Suprapubic skin (tissue), 4 donors: Measurements from ENCODE around the gene COL23A1. TPM values are rescaled to one million over a fixed set of nuclear protein-coding genes. Genes with fewer than 3 reads are reported as not detected.
A peak's percentile ranks its signal among the peaks of the same experiment; 100 is the strongest.

ENCODE experiments used
- DNase-seq, 2 donors: peaks; one replicate each; pipeline ENCODE4 v3.0.0-alpha.2; 2019; ENCODE audit warnings: low spot score in 2 of 2
- H3K27ac ChIP-seq: fragments of 200-600 bp; sonication (generic); one replicate; pipeline ENCODE4 v1.5.1; 2019
- H3K27me3 ChIP-seq: fragments of 200-600 bp; sonication (generic); one replicate; pipeline ENCODE4 v1.5.1; 2019
- H3K36me3 ChIP-seq: fragments of 200-600 bp; sonication (generic); one replicate; pipeline ENCODE4 v1.5.1; 2019
- H3K4me1 ChIP-seq: fragments of 200-600 bp; sonication (generic); one replicate; pipeline ENCODE4 v1.5.1; 2019
- H3K4me3 ChIP-seq: fragments of 200-600 bp; sonication (generic); one replicate; pipeline ENCODE4 v1.5.1; 2019; ENCODE audit warnings: mild to moderate bottlenecking
- H3K9me3 ChIP-seq: fragments of 200-600 bp; sonication (generic); one replicate; pipeline ENCODE4 v1.5.1; 2019
- CTCF ChIP-seq, 2 donors: fragments of 200-600 bp in 1 of 2; fragments of 450-650 bp in 1 of 2; sonication (generic) in 1 of 2; IDR thresholded peaks; one replicate each; pipeline ENCODE4 v1.5.1; 2016 to 2019; ENCODE audit warnings: antibody characterized with exemption in 2 of 2, mild to moderate bottlenecking in 1 of 2, moderate library complexity in 1 of 2
- EP300 ChIP-seq: sonication (generic); formaldehyde crosslinking; IDR thresholded peaks from one replicate; pipeline ENCODE4 v1.6.1; 2017; ENCODE audit warnings: antibody characterized with exemption
- POLR2A ChIP-seq, 2 donors: fragments of 450-650 bp; IDR thresholded peaks; one replicate each; pipeline ENCODE4 v1.6.1; 2017; ENCODE audit warnings: antibody characterized with exemption in 2 of 2, mild to moderate bottlenecking in 2 of 2, moderate library complexity in 2 of 2
- POLR2AphosphoS5 ChIP-seq, 3 donors: sonication (generic); formaldehyde crosslinking; IDR thresholded peaks; one replicate each; pipeline ENCODE4 v1.6.1; 2017; ENCODE audit warnings: antibody characterized with exemption in 3 of 3
- WGBS: methylation state at CpG from one replicate; pipeline ENCODE4 v1.1.5; 2018; 5-methylcytosine and 5-hydroxymethylcytosine counted together
- total RNA-seq, 4 donors: library from RNA; depleted of rRNA; stranded (reverse); fragments of >200 nt; gene quantifications; one replicate each; pipeline ENCODE4 v1.1.0, GENCODE V29; 2016

COL23A1 gene
- total RNA-seq, 4 donors from 2014 or later = 1.6 to 4.4 (median 3.4) TPM

GRCh38 chr5:178309271-178310013 lies 280.8 kb downstream of the COL23A1 start:
- WGBS = 79% methylated on average over 18 of the region's 18 CpGs
- Histone ChIP-seq H3K9me3 (no peaks in the 10 kb centered on the region), H3K27ac (no peak overlapping the region), H3K4me1 (peaks cover 8% of the 10 kb centered on the region), H3K4me3 (no peak overlapping the region), H3K27me3 (peaks cover 6% of the 10 kb centered on the region), H3K36me3 (no peaks in the 10 kb centered on the region)
- TF ChIP-seq CTCF (IDR thresholded peaks at IDR 0.05) (no peak), POLR2A (IDR thresholded peaks at IDR 0.05) (no peak), EP300 (no peak), POLR2AphosphoS5 (IDR thresholded peaks at IDR 0.05) (no peak)
- peak; percentile 53 to 72 for DNase-seq

GRCh38 chr5:178308541-178309092 lies 281.6 kb downstream of the COL23A1 start:
- TF ChIP-seq POLR2AphosphoS5 (IDR thresholded peaks at IDR 0.05) (no peak), POLR2A (IDR thresholded peaks at IDR 0.05) (no peak), EP300 (no peak), CTCF (IDR thresholded peaks at IDR 0.05) (no peak)
- H3K4me1 ChIP-seq = peaks cover 8% of the 10 kb centered on the region
- H3K9me3 ChIP-seq = no peaks in the 10 kb centered on the region
- no peak overlapping the region for H3K27ac ChIP-seq
- DNase-seq = peak; percentile 49 to 55
- peaks cover 6% of the 10 kb centered on the region for H3K27me3 ChIP-seq
- WGBS = 94% methylated on average over 17 of the region's 18 CpGs
- no peak overlapping the region for H3K4me3 ChIP-seq
- no peaks in the 10 kb centered on the region for H3K36me3 ChIP-seq

GRCh38 chr5:178307267-178308045 lies 282.7 kb downstream of the COL23A1 start:
- Histone ChIP-seq H3K9me3 (no peaks in the 10 kb centered on the region), H3K4me3 (no peak overlapping the region), H3K27me3 (peaks cover 6% of the 10 kb centered on the region), H3K27ac (no peak overlapping the region), H3K4me1 (peaks cover 6% of the 10 kb centered on the region), H3K36me3 (no peaks in the 10 kb centered on the region)
- DNase-seq = peak; percentile 39 to 58
- no peak for TF ChIP-seq POLR2A (IDR thresholded peaks at IDR 0.05)
- TF ChIP-seq POLR2AphosphoS5 (IDR thresholded peaks at IDR 0.05) = no peak
- TF ChIP-seq CTCF (IDR thresholded peaks at IDR 0.05) = no peak
- no peak for TF ChIP-seq EP300
- WGBS = 87% methylated on average over 30 of the region's 30 CpGs

- Histone ChIP-seq H3K9me3 (no peaks in the 10 kb centered on the region), H3K4me1 (peaks cover 3% of the 10 kb centered on the region), H3K27ac (no peak overlapping the region), H3K36me3 (no peaks in the 10 kb centered on the region), H3K4me3 (no peak overlapping the region), H3K27me3 (peaks cover 6% of the 10 kb centered on the region)
- TF ChIP-seq POLR2A (IDR thresholded peaks at IDR 0.05) (no peak), CTCF (IDR thresholded peaks at IDR 0.05) (no peak), POLR2AphosphoS5 (IDR thresholded peaks at IDR 0.05) (no peak), EP300 (no peak)
- WGBS = 72% methylated on average over 22 of the region's 23 CpGs
- DNase-seq = peak; percentile 45 to 66
Observed at GRCh38 chr5:178306430-178307225, 283.6 kb downstream of the COL23A1 start.
